ENCODE results near the gene CTIF.

GRCh38 chr18:48638896-48639771 is 100.3 kb downstream of the CTIF start:
- TF ChIP-seq CTCF (conservative IDR thresholded peaks at IDR 0.05; ENCODE audit: low read depth, low read length) (no peak), EZH2 (IDR thresholded peaks at IDR 0.05; ENCODE audit: low read length, unreplicated experiment) (no peak), EZH2phosphoT487 (IDR thresholded peaks at IDR 0.05; ENCODE audit: borderline replicate concordance, low read length) (no peak)
